Heart left ventricle (tissue), 16 donors: ENCODE data around the gene PTPRS. TPM values are rescaled to one million over a fixed set of nuclear protein-coding genes. Genes with fewer than 3 reads are reported as not detected.
"Not testable (repeated sequence)": the region's sequence is repeated elsewhere in the genome, so short reads cannot be mapped to it uniquely, and the experiment has no call there.

Experiments used
- ATAC-seq, 4 donors: fragments of 200-7000 bp; cut with Tn5 transposase; one replicate each; pipeline ENCODE4 v1.9.1; 2020 to 2022; ENCODE audit warnings: moderate library complexity in 4 of 4, mild to moderate bottlenecking in 3 of 4, moderate number of reproducible peaks in 1 of 4
- DNase-seq, 5 donors: peaks; one replicate each; pipeline ENCODE4 v3.0.0-alpha.2; 2020
- H3K27ac ChIP-seq, 12 donors: fragments of 200-600 bp; sonication (generic) in 4 of 12; one replicate each; pipeline versions ENCODE4 v1.5.0 to v1.8.0; 2016 to 2022; ENCODE audit warnings: mild to moderate bottlenecking in 2 of 12
- H3K27me3 ChIP-seq, 9 donors: fragments of 200-600 bp; sonication (generic) in 2 of 9; one replicate each; pipeline versions ENCODE4 v1.5.1 to v1.8.0; 2016 to 2022; ENCODE audit warnings: mild to moderate bottlenecking in 3 of 9
- H3K36me3 ChIP-seq, 9 donors: fragments of 200-600 bp; sonication (generic) in 2 of 9; one replicate each; pipeline versions ENCODE4 v1.5.0 to v1.8.0; 2018 to 2022; ENCODE audit warnings: mild to moderate bottlenecking in 2 of 9
- H3K4me1 ChIP-seq, 12 donors: fragments of 200-600 bp; sonication (generic) in 4 of 12; one replicate each; pipeline versions ENCODE4 v1.5.0 to v1.8.0; 2016 to 2022; ENCODE audit warnings: mild to moderate bottlenecking in 3 of 12
- H3K4me3 ChIP-seq, 12 donors: fragments of 200-600 bp; sonication (generic) in 4 of 12; one replicate each; pipeline versions ENCODE4 v1.5.0 to v1.8.0; 2017 to 2022; ENCODE audit warnings: mild to moderate bottlenecking in 9 of 12, moderate library complexity in 4 of 12
- H3K9me3 ChIP-seq, 12 donors: fragments of 200-600 bp; sonication (generic) in 4 of 12; one replicate each; pipeline versions ENCODE4 v1.5.0 to v1.8.0; 2016 to 2022; ENCODE audit warnings: mild to moderate bottlenecking in 1 of 12
- POLR2A ChIP-seq, 2 donors: fragments of 450-650 bp; IDR thresholded peaks; one replicate each; pipeline ENCODE4 v1.6.1; 2017; ENCODE audit warnings: antibody characterized with exemption in 2 of 2, mild to moderate bottlenecking in 2 of 2, moderate library complexity in 2 of 2
- WGBS, 4 donors: extraction: QIAGEN DNeasy Blood & Tissue Kit in 2 of 4; methylation state at CpG; one replicate each; pipeline versions ENCODE4 v1.1.5 to v1.1.7; 2013 to 2018; 5-methylcytosine and 5-hydroxymethylcytosine counted together
- intact Hi-C, 10 donors: fragments of 100-400 bp; cut with DNase I; formaldehyde crosslinking; loops; one replicate each; pipeline versions ENCODE4 v1.11.1 to v1.14.2; 2022
- long read RNA-seq, 3 donors: library from polyadenylated mRNA; unstranded; transcript quantifications; one replicate each; pipeline ENCODE4 v2.0.0, GENCODE V29; 2020 to 2021
- polyA plus RNA-seq, 2 donors: library from polyadenylated mRNA; stranded (reverse); fragments of 200-250 nt; gene quantifications; one replicate each; pipeline ENCODE4 v1.2.3, GENCODE V29; 2013
- total RNA-seq, 9 donors: library from RNA; depleted of rRNA in 2 of 9; stranded (reverse); fragments of >200 nt in 2 of 9; fragmentation: NEBNext Ultra II Directional in 3 of 9; extraction: Animal tissue kit (Norgen Biotek cat#: 25700) in 3 of 9; gene quantifications; one replicate each; pipeline versions ENCODE4 v1.1.0 to v1.2.4, GENCODE V29; 2016 to 2023
- TF ChIP-seq, protein P1 (sequence below), 12 donors: fragments of 200-600 bp; sonication (generic) in 4 of 12; IDR thresholded peaks; one replicate each; pipeline versions ENCODE4 v1.5.0 to v1.8.0; 2018 to 2022; ENCODE audit warnings: antibody characterized with exemption in 12 of 12, mild to moderate bottlenecking in 5 of 12
- donor health status: ischemic (EF 13 %, LVEDD 7.1; RV severe dilation, severe dysfunction).
- donor health status: healthy with polysubstance abuse.
- donor health status: DM: no; HTN: yes; CAD: no.
- donor health status: DM: no; HTN: no; CAD: no.
- donor health status: ischemic (EF 25% LVEDD 6.9; RV normal size, moderate dysfunction).
- donor health status: ischemic (EF 25% LVEDD 5.7; RV mildly dilated, moderate dysfunction).
- donor health status: healthy.
- donor health status: DM: yes; HTN: yes; CAD: no.
- donor health status: ischemic (EF 35%, LVEDD 5.7; RV mildly dilated, moderate dysfunction).
- donor health status: nonischemic (EF 11% LVEDD 7.7; RV severe dilation, severe dysfunction).
- donor health status: DM: yes; HTN: yes; CAD: no.
- donor health status: PGD.
- donor health status: ischemic (EF 29% LVEDD 5.4; RV normal size, mild dysfunction).
- donor health status: nonischemic (EF 23%, LVEDD 6.1; RV moderate dilation, normal function).

PTPRS gene
- total RNA-seq = 100 to 1,000 TPM in 1 of 9 donors, 10 to 100 TPM in 8; 20.0 to 113 (median 33.0) TPM
- polyA plus RNA-seq = 10 to 100 TPM in 1 of 2 donors, 1 to 10 TPM in 1; 6.3 to 10.6 TPM
- long read RNA-seq, donor 1, partial matches to known transcripts = 8 of 9 reads
- long read RNA-seq, donor 1, other reads (novel, unspliced or antisense) = 1 of 9 reads
- long read RNA-seq, donor 2, partial matches to known transcripts = 2 of 6 reads
- long read RNA-seq, donor 2, other reads (novel, unspliced or antisense) = 4 of 6 reads
- long read RNA-seq, donor 3, partial matches to known transcripts = 5 of 6 reads
- long read RNA-seq, donor 3, other reads (novel, unspliced or antisense) = 1 of 6 reads

DNA sequence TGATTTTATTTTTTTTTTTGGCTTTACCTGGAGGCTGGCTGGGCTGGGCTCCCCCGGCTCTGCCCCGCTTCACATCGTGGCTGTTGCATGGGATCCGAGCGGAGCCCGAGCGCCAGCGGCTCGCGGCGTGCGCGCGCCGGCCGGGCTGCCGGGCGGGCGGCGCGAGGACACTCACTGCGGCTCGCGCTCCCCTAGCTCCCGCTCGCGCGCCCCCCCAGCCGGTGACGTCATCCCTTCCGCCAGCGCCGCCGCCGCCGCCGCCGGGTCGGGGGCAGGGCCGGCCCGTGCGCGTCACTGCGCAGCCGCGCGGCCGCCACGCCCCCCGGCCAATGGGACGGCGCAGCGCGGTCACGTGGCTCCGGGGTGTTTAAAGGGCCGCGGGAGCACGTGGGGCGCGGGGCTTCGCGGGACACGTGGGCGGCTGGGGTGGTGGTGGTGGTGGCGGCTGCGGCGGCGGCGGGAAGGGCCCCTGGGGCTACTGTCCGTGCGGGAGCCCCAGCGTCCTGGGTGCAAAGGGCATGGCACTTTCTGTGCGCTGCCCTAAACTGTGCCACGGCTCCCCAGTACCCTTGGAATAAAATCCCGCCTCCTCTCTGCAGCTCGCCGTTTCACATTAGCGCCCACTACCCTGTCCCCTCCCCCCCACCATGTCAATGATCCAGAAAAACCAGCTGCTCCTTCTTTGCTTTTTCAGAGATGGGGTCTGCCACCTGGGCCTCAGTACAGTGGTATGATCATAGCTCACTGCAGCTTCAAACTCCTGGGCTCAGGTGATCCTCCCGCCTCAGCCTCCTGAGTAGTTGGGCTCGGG lies at the start of gene PTPRS:
PTPRS (minus strand) TSS at position 176 of the 811 bp plus-strand sequence. CDS start 54,672 bp downstream, outside the sequence.
- peaks cover 0 to 23% (median 13%) of the 10 kb centered on the region in 12 donors for H3K4me1 ChIP-seq
- ATAC-seq = peak; percentile 65 to 94 (median 86)
- TF ChIP-seq, protein P1, sequence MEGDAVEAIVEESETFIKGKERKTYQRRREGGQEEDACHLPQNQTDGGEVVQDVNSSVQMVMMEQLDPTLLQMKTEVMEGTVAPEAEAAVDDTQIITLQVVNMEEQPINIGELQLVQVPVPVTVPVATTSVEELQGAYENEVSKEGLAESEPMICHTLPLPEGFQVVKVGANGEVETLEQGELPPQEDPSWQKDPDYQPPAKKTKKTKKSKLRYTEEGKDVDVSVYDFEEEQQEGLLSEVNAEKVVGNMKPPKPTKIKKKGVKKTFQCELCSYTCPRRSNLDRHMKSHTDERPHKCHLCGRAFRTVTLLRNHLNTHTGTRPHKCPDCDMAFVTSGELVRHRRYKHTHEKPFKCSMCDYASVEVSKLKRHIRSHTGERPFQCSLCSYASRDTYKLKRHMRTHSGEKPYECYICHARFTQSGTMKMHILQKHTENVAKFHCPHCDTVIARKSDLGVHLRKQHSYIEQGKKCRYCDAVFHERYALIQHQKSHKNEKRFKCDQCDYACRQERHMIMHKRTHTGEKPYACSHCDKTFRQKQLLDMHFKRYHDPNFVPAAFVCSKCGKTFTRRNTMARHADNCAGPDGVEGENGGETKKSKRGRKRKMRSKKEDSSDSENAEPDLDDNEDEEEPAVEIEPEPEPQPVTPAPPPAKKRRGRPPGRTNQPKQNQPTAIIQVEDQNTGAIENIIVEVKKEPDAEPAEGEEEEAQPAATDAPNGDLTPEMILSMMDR (IDR thresholded peaks at IDR 0.05) = no peak
- TF ChIP-seq POLR2A (IDR thresholded peaks at IDR 0.05) = no peak
- peaks cover 12 to 51% (median 35%) of the 10 kb centered on the region in 9 donors for H3K27me3 ChIP-seq
- no peaks in the 10 kb centered on the region for H3K36me3 ChIP-seq
- peak; percentile 78 to 86 (median 83) for DNase-seq
- H3K27ac ChIP-seq = peak within 1 kb of the TSS in 1 of 12 donors; percentile 7
- WGBS, 4 donors = 4 to 18% (median 6%) methylated on average over 33 to 81 of the region's 81 CpGs
- H3K4me3 ChIP-seq = peak within 1 kb of the TSS; percentile 31 to 82 (median 58)
- intact Hi-C loops = no loop called here
- no peaks in the 10 kb centered on the region for H3K9me3 ChIP-seq

DNA sequence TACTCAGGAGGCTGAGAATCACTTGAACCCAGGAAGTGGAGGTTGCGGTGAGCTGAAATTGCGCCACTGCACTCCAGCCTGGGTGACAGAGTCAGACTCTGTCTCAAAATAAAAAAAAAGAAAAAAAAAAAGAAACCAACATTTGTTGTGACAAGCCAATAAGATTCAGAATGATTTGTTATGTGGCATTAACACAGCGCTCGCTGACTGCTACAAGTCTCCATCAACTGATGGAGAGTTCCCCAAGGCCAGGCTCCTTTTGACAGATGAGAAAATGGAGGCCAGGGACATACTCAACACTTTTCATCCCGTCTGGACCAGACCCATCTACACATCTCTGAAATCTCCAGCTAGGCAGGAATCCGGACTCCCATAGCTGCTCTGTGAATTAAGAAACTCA lies 48.7 kb upstream of the PTPRS start:
- no peak for ATAC-seq
- H3K4me1 ChIP-seq = no peaks in the 10 kb centered on the region
- no peak for TF ChIP-seq POLR2A (IDR thresholded peaks at IDR 0.05)
- TF ChIP-seq, protein P1 (IDR thresholded peaks at IDR 0.05) = no peak
- H3K4me3 ChIP-seq = no peak overlapping the region
- H3K27ac ChIP-seq = no peak overlapping the region
- H3K9me3 ChIP-seq = peaks cover 0 to 24% (median 0%) of the 10 kb centered on the region in 12 donors
- H3K27me3 ChIP-seq = peaks cover 11 to 61% (median 22%) of the 10 kb centered on the region in 9 donors
- 86 to 91% (median 88%) methylated on average over 6 of the region's 6 CpGs for WGBS, 4 donors
- no peak for DNase-seq
- intact Hi-C loops = no loop called here
- H3K36me3 ChIP-seq = no peaks in the 10 kb centered on the region

DNA sequence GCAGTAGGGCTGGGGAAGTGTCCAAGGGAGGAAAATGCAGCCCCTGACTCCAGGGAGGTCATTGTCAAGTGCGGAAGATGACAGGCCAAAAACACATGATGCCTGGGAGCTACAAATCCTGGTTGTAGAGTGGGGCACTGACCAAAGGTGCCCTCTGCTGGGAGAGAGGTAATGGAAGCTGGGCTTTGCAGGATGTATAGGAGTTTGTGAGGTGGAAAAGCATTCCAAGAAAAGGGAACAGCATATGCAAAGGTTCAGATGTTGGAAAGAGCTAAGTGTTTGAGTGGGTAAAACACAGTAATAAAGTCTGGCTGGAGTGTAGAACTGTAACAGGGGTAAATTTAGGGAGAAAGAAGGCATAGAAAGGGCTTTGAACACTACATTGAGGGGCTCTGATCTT lies 46.9 kb upstream of the PTPRS start:
- Histone ChIP-seq H3K4me1 (no peaks in the 10 kb centered on the region), H3K4me3 (no peak overlapping the region), H3K9me3 (peaks cover 0 to 43% (median 6%) of the 10 kb centered on the region in 12 donors), H3K36me3 (no peaks in the 10 kb centered on the region), H3K27me3 (peaks cover 0 to 43% (median 5%) of the 10 kb centered on the region in 9 donors), H3K27ac (no peak overlapping the region)
- intact Hi-C loops = no loop called here
- ATAC-seq (no peak), DNase-seq (no peak)
- no peak for TF ChIP-seq POLR2A (IDR thresholded peaks at IDR 0.05)
- WGBS, 4 donors = 93 to 100% (median 96%) methylated on average over 1 of the region's 1 CpG

DNA sequence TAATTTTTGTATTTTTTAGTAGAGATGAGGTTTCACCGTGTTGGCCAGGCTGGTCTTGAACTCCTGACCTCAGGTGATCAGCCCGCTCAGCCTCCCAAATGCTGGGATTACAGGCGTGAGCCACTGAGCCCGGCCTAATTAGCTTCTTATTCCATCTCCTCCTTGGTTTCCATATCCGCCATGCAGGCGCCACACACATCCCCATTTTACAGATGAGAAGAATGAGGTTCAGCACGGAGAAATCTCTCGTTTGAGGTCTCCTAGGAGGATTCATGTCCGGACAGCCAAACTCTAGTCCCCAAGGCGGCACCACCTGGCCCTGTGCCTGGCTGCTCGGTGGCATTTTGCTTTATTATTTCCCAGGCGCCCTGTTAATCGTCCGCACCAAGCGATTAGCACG lies 46.2 kb upstream of the PTPRS start:
- no peak for ATAC-seq
- Histone ChIP-seq H3K4me1 (no peaks in the 10 kb centered on the region), H3K9me3 (peaks cover 0 to 49% (median 13%) of the 10 kb centered on the region in 12 donors), H3K27ac (no peak overlapping the region), H3K27me3 (peaks cover 0 to 36% (median 0%) of the 10 kb centered on the region in 9 donors), H3K4me3 (no peak overlapping the region), H3K36me3 (no peaks in the 10 kb centered on the region)
- TF ChIP-seq, protein P1 (IDR thresholded peaks at IDR 0.05) = no peak
- no peak for TF ChIP-seq POLR2A (IDR thresholded peaks at IDR 0.05)
- no peak for DNase-seq
- WGBS, 4 donors = 74 to 92% (median 81%) methylated on average over 15 to 16 of the region's 16 CpGs
- intact Hi-C loops = no loop called here

DNA sequence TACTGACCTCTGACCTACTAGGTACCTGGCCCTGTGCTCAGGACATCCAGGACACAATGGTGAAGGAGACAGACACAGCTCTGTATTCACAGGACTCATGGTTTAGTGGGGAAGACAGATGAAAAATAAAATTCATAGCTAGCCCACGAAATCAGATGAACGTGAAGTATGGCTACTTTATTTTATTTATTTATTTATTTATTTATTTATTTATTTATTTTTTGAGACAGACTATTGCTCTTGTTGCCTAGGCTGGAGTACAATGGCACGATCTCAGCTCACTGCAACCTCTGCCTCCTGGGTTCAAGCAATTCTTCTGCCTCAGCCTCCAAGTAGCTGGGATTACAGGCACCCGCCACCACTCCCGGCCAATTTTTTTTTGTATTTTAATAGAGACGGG lies 40.6 kb upstream of the PTPRS start:
- H3K4me3 ChIP-seq, intact Hi-C loops, H3K36me3 ChIP-seq, H3K27ac ChIP-seq, DNase-seq, H3K4me1 ChIP-seq, ATAC-seq: not testable (repeated sequence)
- H3K9me3 ChIP-seq = peaks cover 0 to 65% (median 20%) of the 10 kb centered on the region in 12 donors
- peaks cover 0 to 12% (median 0%) of the 10 kb centered on the region in 9 donors for H3K27me3 ChIP-seq
- 93 to 95% (median 95%) methylated on average over 6 of the region's 6 CpGs for WGBS, 4 donors
